HepG2 (cell line): ENCODE data around the gene COMMD10. TPM values are rescaled to one million over a fixed set of nuclear protein-coding genes. Genes with fewer than 3 reads are reported as not detected.

Experiments
- ATAC-seq: fragments of 200-7000 bp; cut with Tn5 transposase; 3 replicates; pipeline ENCODE4 v1.9.1; 2020; ENCODE audit warnings: mild to moderate bottlenecking, moderate library complexity
- BruUV-seq: library from RNA; stranded (reverse); fragments of 400-500 nt; replicated peaks from 2 replicates; lab custom pipeline; 2021; lab: Mats Ljungman, UMichigan
- CTCF ChIA-PET: fragments of 300-600 bp; formaldehyde crosslinking; extraction: SDS; loops from one replicate; lab custom pipeline; 2021; ENCODE audit warnings: low total read pairs, inconsistent platforms, low intra/inter-chr PET ratio; lab: Yijun Ruan, JAX
- POLR2A ChIA-PET: fragments of 350-600 bp; sonication (Branson Sonifier 250); formaldehyde crosslinking; loops from one replicate; lab custom pipeline; 2020; ENCODE audit warnings: antibody characterized with exemption, inconsistent platforms; lab: Yijun Ruan, JAX
- DNase-seq: peaks from one replicate; pipeline ENCODE4 v3.0.0-alpha.2; 2015; ENCODE audit warnings: low spot score
- FAIRE-seq: peaks from 3 replicates; lab custom pipeline; 2011; peaks lifted over from hg19 to GRCh38; lab: Jason Lieb, UNC
- H2AFZ ChIP-seq: one replicate; pipeline ENCODE4 v1.6.1; 2011; ENCODE audit warnings: low read length, inconsistent platforms
- H3K27ac ChIP-seq: fragments of 300-600 bp; 3 replicates; pipeline ENCODE4 v1.8.0; 2011; ENCODE audit warnings: mixed run types, mild to moderate bottlenecking, mixed read lengths, low read length, inconsistent platforms; ENCODE audit not compliant: insufficient read depth; ENCODE audit errors: extremely low read length
- H3K27me3 ChIP-seq, 2 experiments: fragments of 200-600 bp in 1 of 2; 2 replicates in 1 of 2; 3 replicates in 1 of 2; pipeline versions ENCODE4 v1.6.0 to v1.8.0; 2011; ENCODE audit warnings: low read length in 2 of 2, mild to moderate bottlenecking in 2 of 2, moderate library complexity in 2 of 2, inconsistent platforms in 1 of 2; ENCODE audit not compliant: insufficient read depth in 2 of 2, control insufficient read depth in 1 of 2
- H3K36me3 ChIP-seq, 2 experiments: fragments of 200-600 bp in 1 of 2; replicated peaks in 1 of 2; 2 replicates in 1 of 2; 3 replicates in 1 of 2; pipeline versions ENCODE4 v1.5.1 to v1.8.0; 2011; ENCODE audit warnings: low read length in 2 of 2, inconsistent platforms in 1 of 2; ENCODE audit not compliant: insufficient read depth in 2 of 2, control insufficient read depth in 1 of 2
- H3K4me1 ChIP-seq: 2 replicates; pipeline ENCODE4 v1.5.1; 2012; ENCODE audit warnings: low read length, inconsistent platforms; ENCODE audit not compliant: insufficient read depth
- H3K4me2 ChIP-seq: 2 replicates; pipeline ENCODE4 v1.6.0; 2011; ENCODE audit warnings: low read depth, low read length, inconsistent platforms
- H3K4me3 ChIP-seq, 3 experiments: fragments of 200-600 bp in 1 of 3; sonication (generic), shearing (Covaris generic) in 1 of 3; replicated peaks in 1 of 3; 2 replicates each; pipeline ENCODE4 v1.5.1; 2011 to 2016; ENCODE audit warnings: low read length in 3 of 3, inconsistent platforms in 2 of 3, low read depth in 2 of 3, mild to moderate bottlenecking in 2 of 3, control low read depth in 1 of 3, mixed read lengths in 1 of 3; ENCODE audit not compliant: insufficient read depth in 1 of 3
- H3K79me2 ChIP-seq: one replicate; pipeline ENCODE4 v1.6.1; 2011; ENCODE audit warnings: low read length, inconsistent platforms; ENCODE audit not compliant: insufficient read depth
- H3K9ac ChIP-seq: 2 replicates; pipeline ENCODE4 v1.6.0; 2011; ENCODE audit warnings: mild to moderate bottlenecking, low read depth, low read length, inconsistent platforms; ENCODE audit not compliant: insufficient read depth
- H3K9me3 ChIP-seq: 2 replicates; pipeline ENCODE4 v1.5.1; 2012; ENCODE audit warnings: mild to moderate bottlenecking, low read length
- H4K20me1 ChIP-seq: 2 replicates; pipeline ENCODE4 v1.6.0; 2011; ENCODE audit warnings: inconsistent platforms, mild to moderate bottlenecking, low read length, moderate library complexity; ENCODE audit not compliant: insufficient read depth
- ZFYVE20 ChIP-seq: sonication (generic); formaldehyde crosslinking; IDR thresholded peaks from 2 replicates; pipeline ENCODE4 v1.8.0; 2023; ENCODE audit warnings: low read depth, mild to moderate bottlenecking, moderate library complexity, missing genetic modification reagents, borderline replicate concordance
- ZNF180 ChIP-seq: sonication (generic); formaldehyde crosslinking; IDR thresholded peaks from 2 replicates; pipeline ENCODE4 v1.4.0; 2020; ENCODE audit warnings: low read depth, missing genetic modification reagents, borderline replicate concordance
- WGBS: methylation state at CpG from one replicate; pipeline ENCODE4 v1.1.6; 2017; ENCODE audit warnings: low lambda C conversion rate; 5-methylcytosine and 5-hydroxymethylcytosine counted together
- in situ Hi-C: cut with HindIII; loops from 2 replicates; pipeline ENCODE4 v1.10.0; 2017; ENCODE audit warnings: low pct_unique_long_range_greater_than_20kb; ENCODE audit not compliant: extremely low pct_ligation_motif_present
- intact Hi-C: fragments of 100-400 bp; cut with micrococcal nuclease; formaldehyde crosslinking; loops from one replicate; pipeline ENCODE4 v1.10.0; 2022; ENCODE audit not compliant: unreplicated experiment
- polyA plus RNA-seq, 8 experiments: library from polyadenylated mRNA; depleted of rRNA in 3 of 8; stranded (reverse) in 7 of 8; unstranded in 1 of 8; fragments of >200 nt; fragmentation: Illumina TruSeq in 4 of 8; extraction: Trizol in 4 of 8; gene quantifications; 2 replicates each; pipeline versions ENCODE4 v1.2.1 to v1.2.3, GENCODE V29; 2011 to 2016; ENCODE audit warnings: low read depth in 4 of 8, missing spikeins in 1 of 8, mixed read lengths in 1 of 8; ENCODE audit not compliant: insufficient read depth in 1 of 8
- total RNA-seq, 5 experiments: library from RNA; depleted of rRNA; stranded (reverse); fragments of >200 nt; fragmentation: Illumina TruSeq; extraction: Trizol; gene quantifications; 2 replicates each; pipeline ENCODE4 v1.2.3, GENCODE V29; 2016; ENCODE audit warnings: low read depth in 1 of 5
- TF ChIP-seq, protein P1 (sequence below): fragments of 450-650 bp; IDR thresholded peaks from 2 replicates; pipeline ENCODE4 v1.6.1; 2016
- TF ChIP-seq, protein P2 (sequence below): sonication (generic); formaldehyde crosslinking; IDR thresholded peaks from 2 replicates; pipeline ENCODE4 v1.4.0; 2020; ENCODE audit warnings: mild to moderate bottlenecking, missing genetic modification reagents, borderline replicate concordance

COMMD10 gene
- total and polyA plus RNA-seq, 2 of the 13 experiments (the other 11 are each of a cell fraction or from before 2014, with no cell fraction given): 16.9 to 39.3 TPM

DNA sequence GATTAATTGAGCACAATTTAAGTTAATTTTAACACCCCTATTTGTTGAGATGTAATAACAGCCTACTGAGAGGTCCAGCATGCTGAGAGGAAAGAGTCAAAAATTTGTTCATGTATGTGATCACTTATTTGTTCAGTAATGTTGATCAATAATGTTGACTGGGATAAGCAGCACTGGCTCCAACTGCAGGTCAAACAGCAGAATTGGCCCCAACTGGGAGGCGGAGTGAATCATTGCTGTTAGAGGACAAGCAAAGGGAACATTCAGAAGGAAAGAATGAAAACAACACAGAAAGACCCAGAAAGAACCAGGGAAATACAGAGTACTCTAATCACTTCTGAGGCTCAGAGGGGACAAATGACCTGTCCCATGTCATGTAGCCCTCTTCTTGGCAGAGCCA, 221.1 kb downstream of the COMMD10 start:
- ATAC-seq: no peak; the same call in 2 of the 3 replicates
- TF ChIP-seq, protein P1, sequence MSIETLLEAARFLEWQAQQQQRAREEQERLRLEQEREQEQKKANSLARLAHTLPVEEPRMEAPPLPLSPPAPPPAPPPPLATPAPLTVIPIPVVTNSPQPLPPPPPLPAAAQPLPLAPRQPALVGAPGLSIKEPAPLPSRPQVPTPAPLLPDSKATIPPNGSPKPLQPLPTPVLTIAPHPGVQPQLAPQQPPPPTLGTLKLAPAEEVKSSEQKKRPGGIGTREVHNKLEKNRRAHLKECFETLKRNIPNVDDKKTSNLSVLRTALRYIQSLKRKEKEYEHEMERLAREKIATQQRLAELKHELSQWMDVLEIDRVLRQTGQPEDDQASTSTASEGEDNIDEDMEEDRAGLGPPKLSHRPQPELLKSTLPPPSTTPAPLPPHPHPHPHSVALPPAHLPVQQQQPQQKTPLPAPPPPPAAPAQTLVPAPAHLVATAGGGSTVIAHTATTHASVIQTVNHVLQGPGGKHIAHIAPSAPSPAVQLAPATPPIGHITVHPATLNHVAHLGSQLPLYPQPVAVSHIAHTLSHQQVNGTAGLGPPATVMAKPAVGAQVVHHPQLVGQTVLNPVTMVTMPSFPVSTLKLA: no peak
- TF ChIP-seq ZFYVE20 (CRISPR knock-in tag) (no peak), ZNF180 (CRISPR knock-in tag) (no peak)
- TF ChIP-seq, protein P2, sequence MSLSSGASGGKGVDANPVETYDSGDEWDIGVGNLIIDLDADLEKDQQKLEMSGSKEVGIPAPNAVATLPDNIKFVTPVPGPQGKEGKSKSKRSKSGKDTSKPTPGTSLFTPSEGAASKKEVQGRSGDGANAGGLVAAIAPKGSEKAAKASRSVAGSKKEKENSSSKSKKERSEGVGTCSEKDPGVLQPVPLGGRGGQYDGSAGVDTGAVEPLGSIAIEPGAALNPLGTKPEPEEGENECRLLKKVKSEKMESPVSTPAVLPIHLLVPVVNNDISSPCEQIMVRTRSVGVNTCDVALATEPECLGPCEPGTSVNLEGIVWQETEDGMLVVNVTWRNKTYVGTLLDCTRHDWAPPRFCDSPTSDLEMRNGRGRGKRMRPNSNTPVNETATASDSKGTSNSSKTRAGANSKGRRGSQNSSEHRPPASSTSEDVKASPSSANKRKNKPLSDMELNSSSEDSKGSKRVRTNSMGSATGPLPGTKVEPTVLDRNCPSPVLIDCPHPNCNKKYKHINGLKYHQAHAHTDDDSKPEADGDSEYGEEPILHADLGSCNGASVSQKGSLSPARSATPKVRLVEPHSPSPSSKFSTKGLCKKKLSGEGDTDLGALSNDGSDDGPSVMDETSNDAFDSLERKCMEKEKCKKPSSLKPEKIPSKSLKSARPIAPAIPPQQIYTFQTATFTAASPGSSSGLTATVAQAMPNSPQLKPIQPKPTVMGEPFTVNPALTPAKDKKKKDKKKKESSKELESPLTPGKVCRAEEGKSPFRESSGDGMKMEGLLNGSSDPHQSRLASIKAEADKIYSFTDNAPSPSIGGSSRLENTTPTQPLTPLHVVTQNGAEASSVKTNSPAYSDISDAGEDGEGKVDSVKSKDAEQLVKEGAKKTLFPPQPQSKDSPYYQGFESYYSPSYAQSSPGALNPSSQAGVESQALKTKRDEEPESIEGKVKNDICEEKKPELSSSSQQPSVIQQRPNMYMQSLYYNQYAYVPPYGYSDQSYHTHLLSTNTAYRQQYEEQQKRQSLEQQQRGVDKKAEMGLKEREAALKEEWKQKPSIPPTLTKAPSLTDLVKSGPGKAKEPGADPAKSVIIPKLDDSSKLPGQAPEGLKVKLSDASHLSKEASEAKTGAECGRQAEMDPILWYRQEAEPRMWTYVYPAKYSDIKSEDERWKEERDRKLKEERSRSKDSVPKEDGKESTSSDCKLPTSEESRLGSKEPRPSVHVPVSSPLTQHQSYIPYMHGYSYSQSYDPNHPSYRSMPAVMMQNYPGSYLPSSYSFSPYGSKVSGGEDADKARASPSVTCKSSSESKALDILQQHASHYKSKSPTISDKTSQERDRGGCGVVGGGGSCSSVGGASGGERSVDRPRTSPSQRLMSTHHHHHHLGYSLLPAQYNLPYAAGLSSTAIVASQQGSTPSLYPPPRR (CRISPR knock-in tag): no peak
- TF ChIP-seq, all 625 proteins: peak for 0
- Histone ChIP-seq H2AFZ (no peak overlapping the region), H4K20me1 (no peaks in the 10 kb centered on the region), H3K27ac (no peak overlapping the region), H3K79me2 (no peaks in the 10 kb centered on the region), H3K9ac (no peak overlapping the region), H3K27me3 (no peaks in the 10 kb centered on the region), H3K9me3 (peaks cover 7% of the 10 kb centered on the region), H3K4me3 (no peak overlapping the region), H3K4me1 (peaks cover 9% of the 10 kb centered on the region; the same call in 1 of the 2 replicates), H3K4me2 (no peak overlapping the region), H3K36me3 (peaks cover 0 to 4% of the 10 kb centered on the region in 2 experiments; a peak in 2 of 5 replicates)
- intact Hi-C loops: no loop called here
- CTCF ChIA-PET: no interaction called here
- POLR2A ChIA-PET: no interaction called here
- DNase-seq (no peak), FAIRE-seq (no peak)
- BruUV-seq: no TSS peak
- in situ Hi-C loops: no loop called here
- 95% methylated on average over 1 of the region's 1 CpG for WGBS
